ENCODE data around the gene CHST8.
"Not testable (repeated sequence)": the region's sequence is repeated elsewhere in the genome, so short reads cannot be mapped to it uniquely, and the experiment has no call there.

CHST8 gene

GRCh38 chr19:33689138-33689746 is 67.5 kb downstream of the CHST8 start:
- DNase-seq (ENCODE audit: low read depth, low spot score), result no peak

DNA sequence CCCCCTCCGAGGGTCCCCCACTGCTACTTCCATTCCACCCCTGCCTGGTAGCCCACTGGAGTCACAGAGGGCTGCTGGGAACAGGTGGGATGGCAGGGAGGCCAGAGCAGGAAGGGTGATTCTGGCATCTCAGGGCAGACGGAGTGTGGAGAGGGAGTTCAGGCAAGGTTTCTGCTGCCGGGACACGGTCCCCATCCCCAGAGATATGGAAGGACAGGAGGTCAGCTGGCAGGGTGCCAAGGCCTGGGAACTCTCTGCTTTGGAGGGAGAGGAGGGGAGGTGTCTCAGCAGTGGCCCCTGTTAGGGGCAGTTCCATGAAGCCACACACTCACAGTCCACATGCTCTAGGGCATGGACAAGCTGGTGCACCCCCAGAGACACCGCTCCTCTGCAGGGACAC is 68.1 kb downstream of the CHST8 start:
- DNase-seq (ENCODE audit: low read depth, low spot score), result no peak

DNA sequence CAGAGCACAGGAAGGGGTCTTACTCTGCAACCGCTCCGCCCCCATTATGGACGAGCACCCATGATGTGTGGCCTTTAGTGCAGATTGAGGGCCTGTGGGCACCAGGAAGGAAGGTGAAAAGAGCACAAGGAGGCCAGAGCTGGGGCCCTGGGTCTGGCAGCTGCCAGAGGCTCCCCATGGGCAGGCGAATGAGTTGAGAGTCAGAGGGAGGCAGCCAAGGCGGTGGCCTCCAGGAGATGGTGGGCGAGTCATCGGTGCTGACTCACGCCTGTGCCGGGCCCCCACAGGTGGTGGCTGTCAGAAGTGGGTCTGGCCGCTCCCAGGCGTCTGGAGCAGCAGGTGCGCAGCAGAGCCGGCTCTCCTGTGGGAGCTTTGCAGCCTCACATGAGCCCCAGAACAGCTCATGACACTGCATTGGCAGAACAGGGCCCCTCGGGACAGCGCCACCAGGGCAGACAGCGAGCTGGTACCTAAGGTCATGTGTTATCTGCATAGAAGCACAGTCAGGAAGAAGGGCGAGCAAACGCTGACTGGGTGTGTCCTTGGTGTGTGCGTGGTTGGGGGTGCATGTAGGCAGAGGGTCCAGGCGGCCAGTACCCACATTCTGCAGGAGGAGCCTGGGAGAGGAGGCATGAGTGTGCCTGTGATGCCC is 68.8 kb downstream of the CHST8 start:
- no peak for DNase-seq (ENCODE audit: low read depth, low spot score)

DNA sequence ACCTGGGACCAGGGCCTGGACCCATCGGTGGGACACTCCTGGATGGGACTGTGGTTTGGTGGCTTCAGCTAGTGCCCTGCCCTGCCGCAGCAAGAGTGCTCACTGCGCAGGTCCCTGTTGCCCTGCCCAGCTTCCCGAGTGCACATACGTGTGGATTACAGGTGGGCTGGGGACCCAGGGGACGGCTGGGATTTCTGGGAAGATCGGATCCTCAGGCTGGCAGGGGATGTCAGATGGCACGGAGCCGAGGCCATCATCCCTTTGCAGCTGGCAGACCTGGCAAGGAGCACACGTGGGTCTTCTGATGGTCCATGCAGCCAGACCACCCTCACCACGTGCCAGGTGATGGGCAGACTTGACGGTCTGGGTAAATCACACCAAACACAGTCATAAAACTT is 69.3 kb downstream of the CHST8 start:
- DNase-seq (ENCODE audit: low read depth, low spot score), result no peak

DNA sequence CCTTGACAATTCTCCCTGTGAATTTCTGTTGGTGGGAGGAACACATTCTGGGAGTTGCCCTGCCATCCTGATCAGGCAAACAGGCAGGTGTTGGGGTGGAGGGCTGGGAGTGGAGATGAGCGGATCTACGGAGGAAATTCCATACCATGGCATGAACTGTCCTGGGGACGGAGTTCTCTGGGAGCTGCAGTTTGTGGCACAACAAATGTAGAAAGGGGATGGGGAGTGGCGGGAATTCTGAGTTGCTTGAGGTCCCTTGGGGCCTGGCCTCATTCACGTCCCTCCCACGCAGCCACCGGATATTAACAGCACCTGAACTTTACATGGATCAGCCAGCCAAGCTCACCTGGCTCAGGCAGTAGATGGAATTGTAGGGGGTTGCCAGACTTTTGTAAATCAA is 70.0 kb downstream of the CHST8 start:
- DNase-seq (ENCODE audit: low read depth, low spot score), result no peak

DNA sequence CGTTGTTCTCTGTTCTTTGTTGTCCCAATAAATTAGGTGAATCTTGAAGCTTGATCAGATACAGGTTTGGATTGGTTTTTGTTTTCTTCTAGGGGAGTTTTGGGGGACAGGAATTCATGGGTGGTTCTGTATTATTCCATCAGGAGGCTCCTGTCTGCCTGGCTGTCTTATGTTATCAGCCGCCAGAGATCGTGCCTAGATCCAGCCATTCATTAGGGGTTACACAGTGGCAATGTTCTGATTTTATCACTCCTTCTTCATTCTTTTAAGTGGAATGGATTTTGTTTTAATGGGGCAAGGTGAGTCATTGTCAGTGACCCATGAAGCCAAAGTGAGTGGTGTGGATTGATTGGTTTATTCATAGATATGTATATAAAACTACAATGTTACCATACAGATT is 71.9 kb downstream of the CHST8 start:
- no peak for DNase-seq (ENCODE audit: low read depth, low spot score)

DNA sequence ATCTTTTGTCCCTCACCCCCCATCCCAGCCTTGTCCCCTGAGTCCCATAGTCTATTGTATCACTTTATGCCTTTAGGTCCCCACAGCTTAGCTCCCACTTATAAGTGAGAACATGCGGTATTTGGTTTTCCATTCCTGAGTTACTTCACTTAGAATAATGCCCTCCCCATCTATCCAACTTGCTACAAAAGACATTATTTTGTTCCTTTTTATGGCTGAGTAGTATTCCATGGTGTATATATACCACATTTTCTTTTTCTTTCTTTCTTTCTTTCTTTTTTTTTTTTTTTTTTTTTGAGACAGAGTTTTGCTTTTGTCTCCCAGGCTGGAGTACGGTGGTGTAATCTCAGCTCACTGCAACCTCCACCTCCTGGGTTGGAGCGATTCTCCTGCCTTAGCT is 73.8 kb downstream of the CHST8 start:
- not testable (repeated sequence) for DNase-seq (ENCODE audit: low read depth, low spot score)

- DNase-seq (ENCODE audit: low read depth, low spot score), result no peak
Observed at GRCh38 chr19:33697766-33698165, 76.0 kb downstream of the CHST8 start.

DNA sequence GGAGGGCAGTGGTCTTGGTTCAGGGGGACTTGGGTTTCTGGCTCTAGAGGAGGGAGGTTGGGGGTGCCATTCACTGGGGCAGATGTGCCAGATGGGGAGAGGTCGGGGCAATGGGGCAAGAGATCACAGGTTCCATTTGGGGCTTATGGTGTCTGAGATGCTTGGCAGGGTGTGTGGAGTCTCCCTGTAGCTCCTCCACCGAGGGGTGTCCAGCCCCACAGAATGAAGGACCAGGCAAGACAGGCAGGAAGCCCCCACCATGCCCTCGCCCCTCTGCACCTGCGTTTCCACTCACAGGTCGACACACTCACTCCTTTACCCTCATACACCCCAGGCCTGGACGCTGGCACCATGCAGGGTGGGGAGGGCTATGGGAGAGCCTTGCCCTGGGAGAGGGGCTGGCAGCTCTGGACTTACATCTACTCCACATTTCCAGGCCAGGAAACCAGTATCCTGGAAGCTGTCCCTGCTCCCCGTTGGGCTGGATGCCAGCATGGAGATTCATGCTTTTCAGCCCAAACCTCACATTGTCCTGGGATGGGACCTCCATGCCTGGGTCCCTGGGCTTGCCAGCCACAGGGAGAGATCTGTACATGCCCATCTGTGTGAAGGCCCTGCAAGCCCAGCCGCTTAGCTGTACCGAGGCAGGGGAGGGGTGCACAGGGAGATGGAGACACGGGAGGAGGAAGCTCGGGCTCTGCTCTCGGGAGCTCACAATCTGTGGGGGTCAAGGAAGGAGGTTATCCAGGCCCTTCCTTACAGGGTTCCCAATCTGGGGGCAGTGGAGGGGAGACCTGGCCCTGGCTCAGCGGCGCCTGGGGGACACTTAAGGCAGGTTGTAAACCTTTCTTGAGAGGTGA is 77.1 kb downstream of the CHST8 start:
- DNase-seq (ENCODE audit: low read depth, low spot score), result no peak

GRCh38 chr19:33699754-33700407 is 78.1 kb downstream of the CHST8 start:
- no peak for DNase-seq (ENCODE audit: low read depth, low spot score)

DNA sequence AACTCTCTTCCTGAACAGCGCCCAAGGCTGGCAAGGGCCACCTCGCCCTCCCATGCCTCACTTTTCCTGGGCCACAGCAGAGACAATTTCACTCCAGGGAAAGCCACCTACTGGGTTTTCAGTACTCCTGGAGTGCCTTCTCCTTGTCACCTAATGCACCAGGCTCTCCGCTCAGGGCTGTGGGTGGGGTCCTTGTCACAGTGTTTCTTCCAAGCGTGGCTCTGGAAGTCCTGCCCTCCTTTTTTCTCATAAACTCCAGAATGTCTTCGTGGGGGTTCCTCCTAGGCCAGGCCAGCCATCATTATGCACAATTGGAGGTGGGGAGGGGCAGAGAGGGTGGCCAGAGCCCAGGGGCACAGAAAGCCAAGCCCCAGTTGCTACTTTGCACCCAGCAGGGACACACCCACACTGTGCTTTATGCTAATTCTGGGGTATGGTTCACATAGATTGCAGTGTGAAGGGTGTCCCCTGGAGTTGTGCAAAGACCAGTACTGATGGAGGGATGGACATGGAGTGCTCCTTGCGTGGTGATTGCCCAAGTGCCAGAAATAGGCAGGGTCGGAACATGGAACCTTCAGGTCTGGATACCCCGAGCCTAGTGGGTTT is 78.8 kb downstream of the CHST8 start:
- DNase-seq (ENCODE audit: low read depth, low spot score), result no peak

- DNase-seq (ENCODE audit: low read depth, low spot score), result no peak
Observed at GRCh38 chr19:33701565-33701964, 79.8 kb downstream of the CHST8 start.

GRCh38 chr19:33702606-33703437 is 81.1 kb downstream of the CHST8 start:
- no peak for DNase-seq (ENCODE audit: low read depth, low spot score)

DNA sequence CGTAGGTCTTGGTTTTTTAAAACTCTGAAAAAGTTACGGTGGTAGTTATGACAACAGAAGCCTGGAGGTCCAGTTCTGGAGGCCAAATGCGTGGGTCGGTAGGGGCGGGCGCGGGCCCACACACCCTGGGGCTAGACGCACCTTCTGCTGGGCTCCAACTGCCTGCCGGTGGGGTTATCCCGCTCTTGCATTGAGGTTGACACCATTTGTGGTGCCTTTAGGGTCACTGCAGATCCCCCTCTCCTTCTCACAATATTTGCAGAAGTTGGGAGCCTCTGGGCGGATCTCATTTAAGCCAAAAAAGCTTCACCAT is 81.6 kb downstream of the CHST8 start:
- no peak for DNase-seq (ENCODE audit: low read depth, low spot score)

- no peak for DNase-seq (ENCODE audit: low read depth, low spot score)
Observed at GRCh38 chr19:33703821-33704220, 82.1 kb downstream of the CHST8 start.

DNA sequence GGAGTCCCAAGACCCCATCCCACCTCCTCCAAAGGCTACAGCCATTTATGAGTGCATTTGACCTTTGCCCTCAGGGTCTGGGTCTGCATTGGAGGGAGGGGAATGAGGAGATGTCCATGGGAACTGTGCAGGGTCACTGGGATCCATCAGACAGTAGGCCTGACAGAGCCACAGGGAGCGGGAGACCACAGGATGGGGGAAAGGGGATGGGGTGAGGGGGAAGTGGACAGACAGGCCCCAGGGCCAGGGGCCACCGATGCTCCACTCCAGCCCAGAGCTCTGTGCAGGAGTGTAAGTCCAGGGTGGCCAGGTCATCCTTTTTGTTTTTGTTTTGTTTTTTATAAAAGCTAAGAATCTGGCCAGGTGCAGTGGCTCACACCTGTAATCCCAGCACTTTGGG is 82.5 kb downstream of the CHST8 start:
- no peak for DNase-seq (ENCODE audit: low read depth, low spot score)

GRCh38 chr19:33705090-33705847 is 83.5 kb downstream of the CHST8 start:
- DNase-seq (ENCODE audit: low read depth, low spot score), result no peak

GRCh38 chr19:33705860-33706259 is 84.1 kb downstream of the CHST8 start:
- no peak for DNase-seq (ENCODE audit: low read depth, low spot score)

DNA sequence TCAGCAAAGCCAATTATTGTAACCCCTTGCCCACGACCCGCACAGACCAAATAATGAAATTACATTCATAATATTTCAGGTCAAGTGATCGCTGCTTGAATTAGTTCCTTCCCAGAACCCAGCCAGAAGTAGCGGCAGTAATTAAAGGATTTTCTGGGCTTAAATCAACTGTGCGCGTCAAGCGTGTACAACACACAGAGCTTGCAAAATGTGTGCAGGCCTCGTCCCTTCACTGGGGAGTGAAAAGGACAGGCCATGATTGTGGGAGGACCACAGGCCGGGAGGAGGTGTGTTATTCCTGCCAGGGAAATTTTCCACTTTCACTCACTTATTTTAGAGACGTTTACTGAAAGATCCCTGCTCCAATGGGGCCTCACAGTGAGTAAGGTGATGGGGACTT is 84.9 kb downstream of the CHST8 start:
- DNase-seq (ENCODE audit: low read depth, low spot score), result no peak

GRCh38 chr19:33712268-33712667 is 90.5 kb downstream of the CHST8 start:
- DNase-seq (ENCODE audit: low read depth, low spot score), result no peak
